Ishikawa (cell line): ENCODE data around the gene CYSTM1.

ENCODE experiments used
- CEBPB ChIP-seq: IDR thresholded peaks from 2 replicates; pipeline ENCODE4 v1.6.1; 2012
- EGR1 ChIP-seq: IDR thresholded peaks from 2 replicates; pipeline ENCODE4 v1.6.1; 2012
- EP300 ChIP-seq: IDR thresholded peaks from 2 replicates; pipeline ENCODE4 v1.6.1; 2012; ENCODE audit warnings: borderline replicate concordance
- FOXM1 ChIP-seq: IDR thresholded peaks from 2 replicates; pipeline ENCODE4 v1.6.1; 2012; ENCODE audit warnings: low read depth, borderline replicate concordance
- MAX ChIP-seq: IDR thresholded peaks from 2 replicates; pipeline ENCODE4 v1.6.1; 2012
- NFIC ChIP-seq: IDR thresholded peaks from 2 replicates; pipeline ENCODE4 v1.6.1; 2012
- RAD21 ChIP-seq: IDR thresholded peaks from 2 replicates; pipeline ENCODE4 v1.6.1; 2012; ENCODE audit warnings: low read depth
- TAF1 ChIP-seq: IDR thresholded peaks from 2 replicates; pipeline ENCODE4 v1.6.1; 2012; ENCODE audit warnings: low read depth, mild to moderate bottlenecking

- TF ChIP-seq EGR1 (no peak), FOXM1 (no peak), RAD21 (no peak), MAX (no peak), CEBPB (no peak), EP300 (no peak), NFIC (no peak), TAF1 (no peak)
These were observed 21.1 kb upstream of the CYSTM1 start for GRCh38 chr5:140153905-140154304.
